D341Med (cell line): ENCODE measurements around the gene RPS15.
"Not testable (repeated sequence)": the region's sequence is repeated elsewhere in the genome, so short reads cannot be mapped to it uniquely, and the experiment has no call there.

Source experiments
- DNase-seq: peaks from one replicate; pipeline ENCODE4 v3.0.0; 2012; ENCODE audit warnings: low spot score

Gene RPS15

DNA sequence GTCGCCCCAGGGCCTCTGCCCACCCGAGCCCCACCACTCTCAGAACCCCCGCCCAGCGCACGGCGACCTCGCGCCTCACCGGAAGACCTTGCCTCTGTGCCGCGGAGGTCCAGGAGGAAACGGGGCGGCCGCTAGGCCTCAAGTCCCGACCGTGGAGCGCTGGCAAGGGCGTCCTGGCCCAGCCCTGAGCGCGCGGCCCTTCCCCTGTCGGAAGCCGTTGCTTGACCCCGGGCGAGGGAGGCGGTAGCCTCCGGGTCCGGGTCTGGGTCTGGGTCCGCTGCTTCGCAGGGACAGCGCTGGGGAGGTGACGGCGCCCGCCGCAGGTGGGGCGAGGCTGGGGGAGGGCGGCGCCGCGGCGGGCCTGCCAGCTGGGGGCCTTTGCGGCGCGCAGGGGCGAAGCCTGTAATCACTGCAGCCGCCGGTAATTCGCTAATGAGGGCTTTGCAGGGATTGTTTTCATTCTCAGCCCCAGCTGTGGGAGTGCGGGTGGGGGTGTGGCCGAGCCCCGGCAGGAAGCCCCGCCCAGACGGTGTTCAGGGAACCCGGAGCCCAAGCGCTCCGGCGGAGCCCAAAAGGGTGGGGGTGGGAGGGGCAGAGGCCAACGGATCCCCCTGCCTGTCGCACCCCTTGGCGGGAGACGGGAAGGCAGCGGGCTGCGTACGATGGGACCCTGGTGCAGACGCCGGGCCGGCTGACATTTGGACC is 32.3 kb downstream of the RPS15 start:
- DNase-seq: peak; percentile 96

DNA sequence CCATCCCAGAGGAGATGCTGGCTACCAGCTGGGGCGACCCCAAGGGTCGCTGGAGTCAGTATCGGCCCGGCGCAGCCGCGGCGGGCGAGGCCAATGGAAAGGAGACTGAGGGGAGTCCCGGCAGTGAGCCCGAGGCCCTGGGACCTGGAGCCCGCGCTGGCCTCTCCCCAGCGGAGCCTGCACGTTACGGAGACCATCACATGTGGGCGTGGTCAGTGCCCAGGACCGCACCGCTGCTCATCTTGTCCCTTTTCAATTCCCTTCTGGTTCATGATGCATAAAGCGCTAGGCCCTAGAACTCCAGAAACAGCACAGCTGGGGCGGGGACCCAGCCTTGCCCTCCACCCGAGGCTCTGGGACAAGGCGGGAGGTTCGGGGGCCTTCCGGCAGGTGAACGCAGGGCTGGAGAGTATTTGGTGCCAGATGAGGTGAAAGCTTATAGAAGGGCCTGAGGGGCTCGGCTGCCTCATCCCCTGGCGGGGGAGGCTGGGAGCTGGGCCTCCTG is 32.9 kb downstream of the RPS15 start:
- peak; percentile 64 for DNase-seq

DNA sequence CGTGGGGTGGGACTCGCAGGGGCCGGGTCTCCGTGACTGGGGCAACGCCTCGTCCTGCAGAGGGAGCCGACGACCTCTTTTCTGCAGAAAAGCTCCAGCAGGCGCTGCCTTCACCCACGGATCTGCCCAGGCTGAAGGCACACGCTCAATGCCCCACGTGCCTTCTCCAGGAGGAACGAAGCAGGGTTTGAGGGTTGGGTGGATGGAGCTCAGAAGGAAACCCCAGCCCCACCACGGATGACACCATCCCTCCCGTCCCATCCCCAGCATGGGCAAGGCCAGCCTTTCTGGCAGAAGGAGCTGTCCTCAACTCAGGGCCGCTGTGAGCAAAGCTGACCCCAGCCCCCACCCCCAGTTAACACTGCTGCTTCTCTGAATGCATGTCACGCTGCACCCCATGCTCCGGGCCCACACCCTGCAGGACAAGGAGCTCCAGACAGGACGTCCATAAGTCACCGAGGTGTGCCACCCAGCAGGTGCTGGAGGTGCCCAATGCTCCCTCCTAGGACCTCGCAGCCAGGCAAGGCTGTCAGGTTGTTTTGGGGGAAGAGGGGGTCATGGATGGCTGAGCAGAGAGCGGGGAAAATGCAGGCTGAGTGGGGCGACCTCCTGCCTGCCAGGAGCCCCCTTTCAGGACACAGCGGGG is 33.4 kb downstream of the RPS15 start:
- peak; percentile 67 for DNase-seq

DNA sequence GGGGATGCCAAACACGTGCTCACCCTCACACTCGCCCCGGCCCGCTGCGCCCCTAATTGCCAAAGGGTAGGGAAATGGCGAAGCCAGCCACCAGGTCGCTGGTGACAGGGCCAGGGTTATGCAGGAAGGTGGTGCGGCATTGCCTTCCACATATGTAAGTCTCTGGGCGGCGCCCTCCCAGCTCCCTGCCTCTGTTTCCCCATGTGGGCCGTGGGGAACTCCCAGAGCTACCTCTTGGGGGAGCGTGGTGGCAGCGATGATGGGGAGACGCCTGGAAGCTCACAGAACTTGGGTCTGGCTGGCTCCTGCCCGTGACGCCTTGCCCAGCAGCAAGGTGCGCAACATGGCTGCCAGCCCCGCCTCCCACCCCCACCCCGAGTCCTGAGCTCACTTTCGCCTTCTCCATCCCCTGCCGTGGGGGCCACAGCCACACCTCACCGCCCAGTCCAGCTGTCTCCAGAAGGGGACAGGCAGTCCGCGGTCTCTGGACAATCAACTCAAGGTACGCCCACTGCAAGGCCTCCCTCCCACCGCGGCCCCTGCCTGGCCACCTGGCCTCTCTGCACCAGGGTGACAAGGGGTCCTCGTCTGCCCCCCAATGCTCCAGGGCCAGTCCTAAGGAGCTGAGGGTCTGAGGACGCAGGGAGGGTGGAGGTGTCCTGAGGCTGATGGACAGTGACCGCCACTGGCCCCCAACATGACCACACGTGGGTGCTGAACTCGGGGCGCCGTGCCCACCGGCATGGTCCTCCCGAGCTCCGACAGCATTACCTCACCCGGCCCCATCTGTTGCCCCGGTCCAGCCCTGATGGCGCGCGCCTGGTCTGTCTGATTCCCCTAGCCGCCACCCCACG is 34.3 kb downstream of the RPS15 start:
- no peak for DNase-seq

DNA sequence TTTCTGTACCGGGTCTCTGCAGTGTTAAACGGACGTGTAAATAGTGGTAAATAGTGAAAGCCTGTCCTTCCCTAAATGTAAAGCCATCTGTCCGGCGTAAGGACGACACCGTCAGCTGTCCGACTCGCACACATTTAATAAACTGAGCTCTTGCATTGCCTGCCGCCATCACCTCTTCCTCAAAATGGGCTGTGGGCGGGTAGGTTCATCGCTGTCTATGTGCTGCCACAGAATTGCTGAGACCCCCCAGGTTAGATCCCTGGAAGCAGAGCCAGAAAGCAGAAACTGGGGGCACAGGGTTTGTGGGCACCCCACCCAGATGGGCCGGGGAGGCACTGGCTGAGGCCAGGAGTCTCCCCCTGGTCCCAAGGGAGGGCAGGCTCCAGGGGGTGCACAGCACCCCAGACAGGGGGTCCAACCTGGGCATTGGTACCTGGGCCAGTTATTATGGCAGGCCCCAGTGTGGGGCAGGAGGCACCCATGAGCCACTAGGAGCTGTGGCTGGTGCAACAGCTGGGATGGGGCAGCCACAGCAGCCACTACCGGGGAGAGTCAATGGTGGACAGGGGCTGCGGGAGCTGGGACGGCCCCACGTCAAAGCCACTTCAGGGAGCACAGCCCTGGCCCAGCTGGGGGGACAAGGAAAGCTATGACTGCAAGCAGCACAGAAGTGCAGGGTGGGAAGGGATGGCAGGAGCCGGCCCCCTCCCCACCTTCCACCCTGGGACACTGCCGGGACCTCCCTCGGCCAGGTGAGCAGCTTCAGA is 35.1 kb downstream of the RPS15 start:
- no peak for DNase-seq

DNA sequence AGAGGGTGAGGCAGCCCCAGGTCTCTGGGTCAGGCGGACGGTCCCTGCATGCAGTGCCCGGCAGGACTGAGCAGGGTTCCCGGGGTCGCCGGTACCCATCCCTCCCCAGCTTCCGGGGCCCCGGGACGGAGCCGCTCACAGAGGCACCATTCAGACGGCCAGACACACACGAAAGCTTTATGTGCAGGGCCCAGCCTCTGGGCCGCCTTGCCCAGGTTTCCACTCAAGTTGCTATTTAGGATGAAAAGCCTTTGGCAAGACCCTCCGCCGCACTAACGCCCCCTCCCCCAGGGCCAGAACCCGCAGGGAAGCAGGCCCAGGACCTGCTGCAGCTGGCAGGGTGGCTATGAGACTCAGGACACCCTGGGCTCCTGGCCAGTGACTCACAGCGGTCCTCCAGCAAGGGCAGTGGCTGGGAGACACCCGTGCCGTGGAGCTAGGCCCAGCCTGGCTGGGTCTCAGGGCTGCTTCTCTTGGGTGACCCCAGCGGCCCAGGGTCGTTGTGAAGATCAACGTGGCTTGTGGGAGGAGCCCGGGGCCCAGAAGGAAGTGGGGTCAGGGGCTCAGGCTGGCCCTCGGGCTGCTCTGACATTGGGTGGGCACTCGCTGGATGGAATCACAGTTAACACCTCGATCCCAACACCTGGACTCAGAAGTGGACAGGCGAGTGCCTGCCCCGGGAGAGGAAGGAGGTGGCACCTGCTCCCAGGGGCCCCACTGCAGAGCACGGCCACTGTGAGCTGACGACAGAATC is 36.0 kb downstream of the RPS15 start:
- DNase-seq: no peak

DNA sequence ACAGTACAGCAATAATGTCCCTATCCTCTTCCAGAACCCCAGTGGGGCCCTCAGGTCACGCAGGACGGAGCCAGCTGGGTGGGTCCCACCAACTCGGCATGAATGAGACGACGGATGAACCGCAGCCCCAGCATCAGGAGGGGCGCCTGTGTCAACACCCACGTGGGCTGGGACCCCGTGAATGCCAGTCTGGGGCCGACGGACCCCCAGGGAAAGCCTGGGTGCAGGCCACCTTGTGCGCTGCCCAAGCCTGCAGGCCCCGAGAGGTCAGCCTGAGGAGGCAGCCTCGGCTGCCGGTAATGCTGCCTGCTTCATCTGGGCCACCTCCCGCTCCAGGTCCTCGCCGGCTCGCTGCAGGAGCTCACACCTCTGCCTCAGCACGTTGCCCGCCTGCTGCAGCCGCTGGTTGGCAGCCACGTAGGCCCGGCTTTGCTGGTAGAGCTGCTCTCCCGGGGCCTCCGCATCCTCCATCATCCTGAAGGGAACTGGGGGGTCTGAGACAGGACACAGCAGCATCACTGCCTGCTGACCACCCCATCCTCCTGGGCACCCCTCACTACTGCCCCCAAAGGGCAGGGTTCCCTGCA is 36.7 kb downstream of the RPS15 start:
- DNase-seq: no peak

DNA sequence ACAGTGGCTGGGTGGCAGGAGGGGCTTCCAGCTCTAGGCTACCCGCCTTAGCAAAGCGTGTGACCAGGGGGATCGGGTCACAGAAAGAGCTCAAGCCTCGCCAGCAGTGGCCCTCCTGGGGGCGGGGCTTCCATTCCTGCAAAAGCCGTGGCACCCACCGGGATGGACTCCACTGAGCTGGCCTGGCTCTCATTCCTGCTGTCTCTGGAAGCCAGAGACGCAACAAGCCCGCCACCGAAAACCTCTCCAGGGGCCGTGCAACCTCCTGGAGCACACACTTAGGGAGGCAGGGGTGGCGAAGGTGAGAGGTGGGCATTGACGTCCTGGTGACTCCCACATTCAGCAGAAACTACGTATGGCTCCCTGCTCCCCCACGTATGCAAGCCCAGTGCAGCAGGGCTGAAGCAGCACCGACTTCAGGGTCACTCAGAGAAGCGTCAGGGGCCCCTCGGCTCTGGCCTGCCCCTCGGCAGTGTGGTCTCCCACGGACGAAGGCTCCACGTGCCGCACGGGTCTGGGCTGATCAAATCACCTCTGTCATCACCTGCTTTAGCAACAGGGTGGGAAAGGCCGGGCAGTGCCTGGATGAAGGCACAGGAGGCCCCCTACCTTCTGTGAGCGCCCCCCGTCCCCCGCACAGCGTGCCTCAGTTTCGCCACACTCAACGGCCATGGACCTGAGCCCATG is 37.7 kb downstream of the RPS15 start:
- DNase-seq: no peak

DNA sequence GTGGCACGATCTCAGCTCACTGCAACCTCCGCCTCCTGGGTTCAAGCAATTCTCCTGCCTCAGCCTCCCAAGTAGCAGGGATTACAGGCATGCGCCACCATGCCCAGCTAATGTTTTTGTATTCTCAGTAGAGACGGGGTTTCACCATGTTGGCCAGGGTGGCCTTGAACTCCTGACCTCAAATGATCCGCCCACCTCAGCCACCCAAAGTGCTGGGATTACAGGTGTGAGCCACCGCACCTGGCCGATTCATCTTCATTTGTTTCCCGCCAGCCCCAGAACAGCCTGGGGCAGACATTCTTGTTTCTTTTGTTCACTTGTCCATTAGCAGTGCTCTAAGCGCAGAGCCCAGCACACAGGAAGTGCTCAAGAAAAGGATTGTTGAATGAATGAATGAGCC is 38.9 kb downstream of the RPS15 start:
- not testable (repeated sequence) for DNase-seq

DNA sequence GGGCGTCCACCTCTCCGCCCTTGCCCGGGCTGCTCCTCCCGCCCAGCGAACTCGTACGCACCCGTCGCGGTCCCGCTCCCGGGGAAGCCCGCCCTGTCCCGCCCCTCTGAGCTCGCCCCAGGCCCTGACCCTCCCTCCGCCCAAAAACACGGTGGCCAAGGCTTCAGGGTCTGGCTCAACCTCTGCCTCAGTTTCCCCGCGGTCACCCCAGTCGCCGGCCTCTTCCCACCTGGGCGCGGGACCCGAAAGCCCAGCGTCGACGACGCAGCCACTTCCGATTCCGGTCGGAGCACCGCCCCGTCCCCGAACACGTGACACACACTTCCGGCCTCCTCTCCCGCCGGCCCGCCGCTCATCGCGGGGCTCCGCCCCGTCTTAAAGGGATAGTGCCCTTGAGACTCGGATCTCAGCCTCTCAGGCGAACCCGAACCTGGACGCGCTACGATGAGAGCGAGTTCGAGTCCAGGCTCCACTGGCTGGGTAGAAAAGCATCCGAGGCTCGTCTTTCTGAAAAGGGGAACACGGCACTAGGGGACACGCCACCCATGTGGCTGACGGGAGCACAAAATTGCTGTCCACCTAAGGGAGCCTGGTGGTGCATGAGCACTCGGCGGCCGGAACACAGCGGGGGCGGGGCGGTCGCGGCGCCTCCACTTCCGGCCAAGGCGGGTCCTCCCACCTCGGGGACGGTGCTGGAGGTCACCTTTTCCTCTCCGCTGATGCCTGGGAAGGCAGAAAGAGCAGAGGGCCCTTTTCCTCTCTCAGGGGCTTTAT is 40.9 kb downstream of the RPS15 start, which contains the start of gene C19orf25:
Gene C19orf25 (minus strand): TSS at position 282 of the 774 bp plus-strand sequence. CDS start 312 bp downstream, outside the sequence.
- peak; percentile 97 for DNase-seq

DNA sequence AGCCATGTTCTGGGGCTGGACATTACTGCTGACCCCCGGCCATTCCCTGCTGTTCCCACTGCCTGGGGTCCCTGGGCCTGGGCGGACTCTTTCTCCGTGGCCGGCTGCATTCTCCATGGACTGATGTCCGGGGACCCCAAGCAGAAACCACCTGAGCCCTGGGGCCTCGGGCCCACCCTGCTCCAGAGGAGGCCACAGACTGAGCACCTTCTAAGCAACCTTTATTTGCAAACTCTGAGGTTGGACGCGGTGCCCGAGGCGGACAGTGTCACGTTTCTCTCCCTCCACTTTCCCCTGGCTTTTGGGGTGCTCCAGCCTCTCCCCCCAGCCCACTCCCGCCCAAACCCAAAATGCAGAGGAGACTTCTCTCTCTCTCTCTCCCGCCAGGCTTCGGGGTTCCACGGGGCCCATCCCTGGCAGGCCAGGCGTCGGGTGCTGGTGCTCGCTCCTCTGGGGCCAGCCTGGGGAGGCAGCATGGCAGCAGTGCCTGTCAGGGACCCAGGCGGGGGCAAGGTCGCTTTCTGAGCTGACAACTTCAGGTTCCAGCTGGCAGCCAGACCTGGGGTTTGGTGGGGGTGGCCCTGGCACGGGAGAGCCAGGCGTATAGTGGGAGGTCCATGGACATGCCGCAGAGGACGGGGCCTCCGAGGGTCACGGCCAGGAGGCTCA is 43.2 kb downstream of the RPS15 start:
- DNase-seq: no peak

DNA sequence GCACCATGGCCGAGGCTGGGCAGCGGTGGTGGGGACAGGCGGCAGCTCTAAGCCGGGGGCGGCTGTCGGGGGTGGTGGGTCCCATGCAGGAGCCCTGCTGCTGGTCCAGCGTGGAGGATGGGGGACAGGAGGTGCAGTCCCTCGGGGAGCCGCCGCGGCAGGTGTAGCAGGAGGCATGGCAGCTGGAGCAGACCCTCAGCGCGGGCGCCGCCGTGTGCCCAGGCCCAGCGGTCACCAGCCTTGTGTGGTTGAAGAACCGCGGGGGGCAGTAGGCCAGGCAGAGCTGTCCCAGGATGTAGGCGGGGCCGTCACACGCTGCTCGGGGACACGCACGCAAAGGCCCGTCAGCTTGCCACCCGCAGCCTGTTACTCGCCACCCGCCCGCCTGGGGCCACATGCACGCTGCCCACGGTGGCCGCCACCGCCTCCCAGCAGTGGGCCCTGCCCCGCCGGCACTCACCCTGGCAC is 43.7 kb downstream of the RPS15 start:
- no peak for DNase-seq

DNA sequence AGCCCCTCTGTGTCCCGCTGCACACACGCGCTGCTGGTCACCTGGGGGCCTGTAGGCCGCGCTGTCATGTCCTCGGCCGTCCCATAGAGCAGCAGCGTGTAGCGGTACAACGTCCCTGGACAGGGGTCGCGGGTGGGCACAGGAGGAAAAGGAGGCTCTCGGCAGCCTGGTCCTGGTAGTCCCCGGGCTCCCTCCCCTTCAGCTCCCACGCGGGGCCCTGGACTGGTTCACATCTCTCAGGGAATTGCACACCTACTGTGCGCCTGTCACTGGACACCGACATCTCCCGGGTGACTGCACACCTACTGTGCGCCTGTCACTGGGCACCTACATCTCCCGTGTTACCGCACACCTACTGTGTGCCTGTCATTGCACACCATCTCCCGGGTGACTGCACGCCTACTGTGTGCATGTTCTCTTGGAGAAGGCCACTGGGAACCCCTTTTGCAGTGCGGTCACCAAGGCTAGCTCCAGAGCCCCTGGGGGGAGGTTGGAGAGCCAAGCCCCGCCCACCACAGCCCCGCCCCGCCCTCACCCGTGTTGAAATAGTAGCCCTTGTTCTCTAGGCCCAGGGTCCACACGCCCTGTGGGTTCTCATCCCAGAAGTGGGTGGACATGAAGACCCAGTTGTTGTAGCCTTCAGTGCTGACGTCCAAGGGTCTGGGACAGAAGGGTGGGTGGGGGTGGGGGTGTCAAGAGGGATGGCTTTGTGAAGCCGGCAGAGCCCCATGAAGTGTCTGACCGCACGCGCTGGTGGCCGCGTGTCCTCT is 44.4 kb downstream of the RPS15 start:
- DNase-seq: no peak

DNA sequence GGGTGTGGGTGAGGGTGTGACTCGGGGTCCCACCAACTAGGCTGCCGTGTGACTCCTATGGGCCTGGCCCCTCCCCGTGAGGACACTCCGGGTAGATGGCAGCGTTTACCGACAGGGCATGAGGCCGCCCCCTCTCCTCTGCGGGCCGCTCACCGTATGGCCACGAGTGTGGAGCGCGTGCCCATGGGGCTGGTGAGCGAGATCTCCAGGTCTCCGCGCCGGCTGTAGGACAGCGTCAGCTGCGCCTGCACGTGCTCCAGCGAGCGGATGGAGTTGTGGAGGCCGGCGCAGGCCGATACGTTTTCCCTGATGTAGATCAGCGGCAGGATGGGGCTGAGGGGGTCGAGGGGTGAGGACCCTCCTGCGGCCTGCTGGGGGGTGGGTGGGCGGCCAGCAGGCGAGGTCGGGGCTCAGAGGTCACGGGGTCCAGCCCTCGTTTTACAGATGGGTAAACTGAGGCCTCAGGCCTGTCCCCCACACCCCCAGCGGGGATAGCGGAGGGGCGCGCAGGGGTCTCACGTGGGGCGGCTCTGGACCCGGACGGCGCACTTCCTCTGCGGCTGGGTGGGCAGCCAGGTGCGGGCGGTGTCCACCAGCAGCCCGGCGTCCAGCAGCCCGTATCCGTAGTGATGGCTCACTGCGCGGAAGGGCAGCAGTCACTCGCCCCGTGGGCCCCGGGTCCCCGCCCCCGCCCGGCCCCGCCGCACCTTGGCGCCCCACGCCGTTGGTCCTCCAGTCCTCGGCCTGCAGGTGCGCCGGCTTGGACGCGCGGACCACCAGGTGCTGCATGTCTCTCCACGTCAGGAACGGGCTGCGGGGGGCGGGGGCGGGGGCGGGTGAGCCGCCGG is 45.2 kb downstream of the RPS15 start:
- no peak for DNase-seq

DNA sequence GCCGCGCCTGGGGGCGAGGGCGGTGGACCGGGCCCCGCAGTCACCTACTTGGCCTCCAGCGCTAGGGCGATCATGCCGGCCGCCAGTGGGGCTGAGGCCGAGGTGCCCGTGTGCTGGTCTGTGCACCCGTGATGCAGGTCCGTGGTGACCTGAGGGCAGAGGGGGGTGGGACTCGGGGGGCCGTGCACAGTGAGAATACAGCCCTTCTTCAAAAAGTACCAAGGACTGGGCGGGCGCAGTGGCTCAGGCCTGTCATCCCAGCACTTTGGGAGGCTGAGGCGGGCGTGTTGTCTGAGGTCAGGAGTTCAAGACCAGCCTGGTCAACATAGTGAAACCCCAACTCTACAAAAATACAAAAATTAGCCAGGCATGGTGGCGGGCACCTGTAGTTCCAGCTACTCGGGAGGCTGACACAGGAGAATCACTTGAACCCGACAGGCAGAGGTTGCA is 45.8 kb downstream of the RPS15 start:
- no peak for DNase-seq

DNA sequence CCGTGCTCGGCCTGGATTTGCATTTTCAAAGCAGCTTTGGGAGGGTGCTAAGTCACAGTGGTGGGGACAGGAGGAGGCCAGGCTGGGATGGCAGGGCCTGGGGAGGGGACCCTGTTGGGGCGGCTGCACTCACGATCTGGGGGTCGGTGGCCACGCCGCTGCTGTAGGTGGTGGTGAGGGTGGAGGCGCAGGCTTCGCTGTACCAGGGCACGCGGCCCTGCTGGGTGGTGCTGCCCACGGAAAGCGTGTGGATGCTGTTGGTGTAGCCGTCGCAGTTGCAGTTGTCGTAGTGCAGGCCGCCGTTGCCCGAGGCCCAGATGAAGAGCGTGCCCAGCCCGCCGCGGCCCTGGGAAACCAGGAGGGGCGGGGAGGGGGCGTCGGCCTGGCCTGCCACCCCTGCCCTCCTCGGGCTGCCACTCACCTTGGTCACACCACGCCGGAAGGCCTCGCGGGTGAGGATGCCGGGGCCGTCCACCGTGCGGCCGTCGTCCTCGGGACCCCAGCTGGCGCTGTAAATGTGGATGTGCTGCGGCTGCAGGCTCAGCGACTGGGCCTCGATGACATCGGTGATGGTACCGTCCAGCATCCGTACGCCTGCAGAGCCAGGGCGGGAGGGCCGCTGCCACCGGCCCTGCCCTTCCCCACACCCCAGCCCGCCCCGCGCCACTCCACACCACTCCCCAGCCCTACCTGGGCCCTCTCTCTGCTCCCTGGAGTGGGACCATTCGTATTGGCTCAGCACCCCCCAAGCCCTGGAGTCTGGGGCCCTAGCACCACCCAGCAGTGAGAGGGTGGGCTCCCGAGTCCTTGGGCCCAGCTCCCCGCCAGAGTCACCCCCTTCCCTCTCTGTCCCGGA is 48.8 kb downstream of the RPS15 start:
- no peak for DNase-seq
